HG03064 (cell line): ENCODE results near the gene PCDHB8.
"Not testable (repeated sequence)": the region's sequence is repeated elsewhere in the genome, so short reads cannot be mapped to it uniquely, and the experiment has no call there.

Experiments
- ATAC-seq: cut with Tn5 transposase; IDR thresholded peaks from one replicate; pipeline ENCODE4 v1.9.1; 2021; ENCODE audit warnings: low read depth; ENCODE audit not compliant: unreplicated experiment

Gene PCDHB8

DNA sequence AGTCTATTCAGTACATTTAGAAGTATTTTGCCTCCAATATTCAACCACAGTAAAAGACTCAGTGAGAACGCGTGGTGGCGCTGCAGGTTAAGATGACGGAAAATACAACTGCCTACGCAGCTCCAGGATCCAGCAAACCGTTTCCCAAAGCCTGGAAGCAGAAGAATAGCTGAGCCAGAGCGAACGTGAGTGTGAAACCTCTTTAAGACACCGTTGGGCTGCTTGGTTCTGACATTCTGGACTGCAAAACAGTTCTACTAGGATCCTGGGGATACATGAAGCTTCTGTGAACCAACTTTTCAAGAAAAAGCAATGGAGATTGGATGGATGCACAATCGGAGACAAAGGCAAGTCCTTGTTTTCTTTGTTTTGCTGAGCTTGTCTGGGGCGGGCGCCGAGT, 4.7 kb downstream of the PCDHB8 start, which contains the start of gene PCDHB16:
Gene PCDHB16, plus strand, starts transcription at position 140 of the 400 bp plus-strand sequence. Its CDS starts 173 bp downstream, at position 313.
- ATAC-seq, result no peak

GRCh38 chr5:141184117-141184855, 6.7 kb downstream of the PCDHB8 start:
- ATAC-seq, result not testable (repeated sequence)

DNA sequence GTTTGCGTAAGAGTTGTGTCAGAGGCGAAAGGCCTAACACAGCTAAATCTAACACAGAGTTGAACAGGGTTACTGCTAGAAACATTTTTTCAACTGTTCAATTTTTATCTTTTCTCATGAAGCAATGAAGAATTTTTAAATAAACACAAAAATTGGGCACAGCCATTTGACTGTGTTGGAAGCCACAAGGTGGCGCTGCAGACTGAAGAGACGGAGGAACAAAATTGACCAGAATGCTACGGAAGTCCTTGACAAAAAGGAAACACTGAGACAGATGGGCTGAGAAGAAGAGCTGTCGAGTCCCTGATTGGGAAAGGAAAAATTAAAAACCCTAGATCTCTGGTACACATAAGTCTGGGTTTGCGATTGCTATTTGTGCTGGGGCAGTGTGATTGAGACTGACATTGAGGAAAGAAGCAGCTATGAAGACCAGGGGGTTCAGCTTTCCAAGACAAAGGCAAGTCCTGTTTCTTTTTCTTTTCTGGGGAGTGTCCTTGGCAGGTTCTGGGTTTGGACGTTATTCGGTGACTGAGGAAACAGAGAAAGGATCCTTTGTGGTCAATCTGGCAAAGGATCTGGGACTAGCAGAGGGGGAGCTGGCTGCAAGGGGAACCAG, 9.4 kb downstream of the PCDHB8 start, which contains the start of gene PCDHB9:
Gene PCDHB9, plus strand, starts transcription at position 265 of the 616 bp plus-strand sequence. Its CDS starts 158 bp downstream, at position 423.
- no peak for ATAC-seq

GRCh38 chr5:141188682-141189081, 11.1 kb downstream of the PCDHB8 start:
- ATAC-seq, result not testable (repeated sequence)

- not testable (repeated sequence) for ATAC-seq
These were observed 11.5 kb downstream of the PCDHB8 start for GRCh38 chr5:141189131-141189530.

GRCh38 chr5:141192110-141192725, 14.6 kb downstream of the PCDHB8 start, which contains the start of gene PCDHB10:
Gene PCDHB10 (plus strand): TSS chr5:141192353. CDS start chr5:141192553, 200 bp downstream.
- ATAC-seq, result no peak

GRCh38 chr5:141194332-141194731, 16.7 kb downstream of the PCDHB8 start:
- not testable (repeated sequence) for ATAC-seq

- no peak for ATAC-seq
These were observed 18.8 kb downstream of the PCDHB8 start for GRCh38 chr5:141196363-141196762.

- ATAC-seq, result no peak
These were observed 22.0 kb downstream of the PCDHB8 start, which contains the start of gene PCDHB11 for GRCh38 chr5:141199359-141200235. Gene PCDHB11 (plus strand): TSS chr5:141199627. CDS start chr5:141199775, 148 bp downstream.

GRCh38 chr5:141201126-141201525, 23.5 kb downstream of the PCDHB8 start:
- not testable (repeated sequence) for ATAC-seq

DNA sequence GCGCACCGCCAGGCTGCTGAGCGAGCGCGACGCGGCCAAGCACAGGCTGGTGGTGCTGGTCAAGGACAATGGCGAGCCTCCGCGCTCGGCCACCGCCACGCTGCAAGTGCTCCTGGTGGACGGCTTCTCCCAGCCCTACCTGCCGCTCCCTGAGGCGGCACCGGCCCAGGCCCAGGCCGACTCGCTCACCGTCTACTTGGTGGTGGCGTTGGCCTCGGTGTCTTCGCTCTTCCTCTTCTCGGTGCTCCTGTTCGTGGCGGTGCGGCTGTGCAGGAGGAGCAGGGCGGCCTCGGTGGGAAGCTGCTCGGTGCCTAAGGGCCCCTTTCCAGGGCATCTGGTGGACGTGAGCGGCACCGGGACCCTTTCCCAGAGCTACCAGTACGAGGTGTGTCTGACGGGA, 24.1 kb downstream of the PCDHB8 start:
- not testable (repeated sequence) for ATAC-seq

DNA sequence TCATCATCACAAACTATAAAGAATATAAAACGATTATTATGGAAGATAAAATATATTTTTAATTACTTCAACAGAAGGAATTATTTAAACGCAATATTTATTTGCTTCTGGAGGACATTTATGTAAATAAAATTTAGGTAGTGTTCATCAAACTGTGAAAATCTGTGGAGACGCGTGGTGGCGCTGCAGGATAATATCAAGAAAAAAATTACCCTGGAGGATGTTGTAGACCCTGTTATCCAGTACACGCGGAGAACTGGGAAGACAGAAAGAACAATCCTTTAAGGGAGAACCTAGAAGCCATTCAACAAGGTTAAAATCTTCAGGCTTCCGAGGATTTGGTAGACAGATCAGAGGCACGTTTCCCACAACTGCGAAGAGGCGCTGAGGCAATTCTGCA, 30.9 kb downstream of the PCDHB8 start, which contains the start of gene PCDHB12:
Gene PCDHB12, plus strand, starts transcription at position 242 of the 400 bp plus-strand sequence. CDS start 189 bp downstream, outside the sequence.
- no peak for ATAC-seq

DNA sequence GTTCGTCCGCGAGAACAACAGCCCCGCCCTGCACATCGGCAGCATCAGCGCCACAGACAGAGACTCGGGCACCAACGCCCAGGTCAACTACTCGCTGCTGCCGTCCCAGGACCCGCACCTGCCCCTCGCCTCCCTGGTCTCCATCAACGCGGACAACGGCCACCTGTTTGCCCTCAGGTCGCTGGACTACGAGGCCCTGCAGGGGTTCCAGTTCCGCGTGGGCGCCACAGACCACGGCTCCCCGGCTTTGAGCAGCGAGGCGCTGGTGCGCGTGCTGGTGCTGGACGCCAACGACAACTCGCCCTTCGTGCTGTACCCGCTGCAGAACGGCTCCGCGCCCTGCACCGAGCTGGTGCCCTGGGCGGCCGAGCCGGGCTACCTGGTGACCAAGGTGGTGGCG, 32.7 kb downstream of the PCDHB8 start:
- ATAC-seq, result not testable (repeated sequence)

DNA sequence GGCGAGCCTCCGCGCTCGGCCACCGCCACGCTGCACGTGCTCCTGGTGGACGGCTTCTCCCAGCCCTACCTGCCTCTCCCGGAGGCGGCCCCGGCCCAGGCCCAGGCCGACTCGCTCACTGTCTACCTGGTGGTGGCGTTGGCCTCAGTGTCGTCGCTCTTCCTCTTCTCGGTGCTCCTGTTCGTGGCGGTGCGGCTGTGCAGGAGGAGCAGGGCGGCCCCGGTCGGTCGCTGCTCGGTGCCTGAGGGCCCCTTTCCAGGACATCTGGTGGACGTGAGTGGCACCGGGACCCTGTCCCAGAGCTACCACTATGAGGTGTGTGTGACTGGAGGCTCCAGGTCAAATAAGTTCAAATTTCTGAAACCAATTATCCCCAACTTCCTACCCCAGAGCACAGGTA, 33.3 kb downstream of the PCDHB8 start:
- not testable (repeated sequence) for ATAC-seq

DNA sequence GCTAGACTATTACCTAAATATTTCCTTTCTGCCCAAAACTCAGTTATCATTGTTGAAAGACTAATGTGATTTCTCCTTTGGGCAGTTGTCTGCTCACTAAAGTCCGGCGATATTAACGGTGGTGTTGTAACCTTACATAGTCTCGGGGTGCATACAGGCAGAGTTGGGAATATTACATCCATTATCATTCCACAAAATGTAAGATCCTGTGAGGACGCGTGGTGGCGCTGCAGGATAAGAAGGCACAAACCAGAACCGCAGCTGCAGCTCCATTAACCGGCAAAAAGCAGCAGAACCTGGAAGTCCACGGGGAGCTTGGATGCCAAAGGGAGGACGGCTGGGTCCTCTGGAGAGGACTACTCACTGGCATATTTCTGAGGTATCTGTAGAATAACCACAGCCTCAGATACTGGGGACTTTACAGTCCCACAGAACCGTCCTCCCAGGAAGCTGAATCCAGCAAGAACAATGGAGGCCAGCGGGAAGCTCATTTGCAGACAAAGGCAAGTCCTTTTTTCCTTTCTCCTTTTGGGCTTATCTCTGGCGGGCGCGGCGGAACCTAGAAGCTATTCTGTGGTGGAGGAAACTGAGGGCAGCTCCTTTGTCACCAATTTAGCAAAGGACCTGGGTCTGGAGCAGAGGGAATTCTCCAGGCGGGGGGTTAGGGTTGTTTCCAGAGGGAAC, 36.2 kb downstream of the PCDHB8 start, which contains the start of gene PCDHB13:
Gene PCDHB13, plus strand, starts transcription at position 264 of the 684 bp plus-strand sequence. Its CDS starts 205 bp downstream, at position 469.
- not testable (repeated sequence) for ATAC-seq

DNA sequence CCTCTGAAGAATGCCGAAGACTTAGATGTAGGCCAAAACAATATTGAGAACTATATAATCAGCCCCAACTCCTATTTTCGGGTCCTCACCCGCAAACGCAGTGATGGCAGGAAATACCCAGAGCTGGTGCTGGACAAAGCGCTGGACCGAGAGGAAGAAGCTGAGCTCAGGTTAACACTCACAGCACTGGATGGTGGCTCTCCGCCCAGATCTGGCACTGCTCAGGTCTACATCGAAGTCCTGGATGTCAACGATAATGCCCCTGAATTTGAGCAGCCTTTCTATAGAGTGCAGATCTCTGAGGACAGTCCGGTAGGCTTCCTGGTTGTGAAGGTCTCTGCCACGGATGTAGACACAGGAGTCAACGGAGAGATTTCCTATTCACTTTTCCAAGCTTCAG, 37.0 kb downstream of the PCDHB8 start:
- not testable (repeated sequence) for ATAC-seq

DNA sequence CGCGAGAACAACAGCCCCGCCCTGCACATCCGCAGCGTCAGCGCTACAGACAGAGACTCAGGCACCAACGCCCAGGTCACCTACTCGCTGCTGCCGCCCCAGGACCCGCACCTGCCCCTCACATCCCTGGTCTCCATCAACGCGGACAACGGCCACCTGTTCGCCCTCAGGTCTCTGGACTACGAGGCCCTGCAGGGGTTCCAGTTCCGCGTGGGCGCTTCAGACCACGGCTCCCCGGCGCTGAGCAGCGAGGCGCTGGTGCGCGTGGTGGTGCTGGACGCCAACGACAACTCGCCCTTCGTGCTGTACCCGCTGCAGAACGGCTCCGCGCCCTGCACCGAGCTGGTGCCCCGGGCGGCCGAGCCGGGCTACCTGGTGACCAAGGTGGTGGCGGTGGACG, 37.9 kb downstream of the PCDHB8 start:
- ATAC-seq, result not testable (repeated sequence)

DNA sequence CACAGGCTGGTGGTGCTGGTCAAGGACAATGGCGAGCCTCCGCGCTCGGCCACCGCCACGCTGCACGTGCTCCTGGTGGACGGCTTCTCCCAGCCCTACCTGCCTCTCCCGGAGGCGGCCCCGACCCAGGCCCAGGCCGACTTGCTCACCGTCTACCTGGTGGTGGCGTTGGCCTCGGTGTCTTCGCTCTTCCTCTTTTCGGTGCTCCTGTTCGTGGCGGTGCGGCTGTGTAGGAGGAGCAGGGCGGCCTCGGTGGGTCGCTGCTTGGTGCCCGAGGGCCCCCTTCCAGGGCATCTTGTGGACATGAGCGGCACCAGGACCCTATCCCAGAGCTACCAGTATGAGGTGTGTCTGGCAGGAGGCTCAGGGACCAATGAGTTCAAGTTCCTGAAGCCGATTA, 38.4 kb downstream of the PCDHB8 start:
- ATAC-seq, result not testable (repeated sequence)

DNA sequence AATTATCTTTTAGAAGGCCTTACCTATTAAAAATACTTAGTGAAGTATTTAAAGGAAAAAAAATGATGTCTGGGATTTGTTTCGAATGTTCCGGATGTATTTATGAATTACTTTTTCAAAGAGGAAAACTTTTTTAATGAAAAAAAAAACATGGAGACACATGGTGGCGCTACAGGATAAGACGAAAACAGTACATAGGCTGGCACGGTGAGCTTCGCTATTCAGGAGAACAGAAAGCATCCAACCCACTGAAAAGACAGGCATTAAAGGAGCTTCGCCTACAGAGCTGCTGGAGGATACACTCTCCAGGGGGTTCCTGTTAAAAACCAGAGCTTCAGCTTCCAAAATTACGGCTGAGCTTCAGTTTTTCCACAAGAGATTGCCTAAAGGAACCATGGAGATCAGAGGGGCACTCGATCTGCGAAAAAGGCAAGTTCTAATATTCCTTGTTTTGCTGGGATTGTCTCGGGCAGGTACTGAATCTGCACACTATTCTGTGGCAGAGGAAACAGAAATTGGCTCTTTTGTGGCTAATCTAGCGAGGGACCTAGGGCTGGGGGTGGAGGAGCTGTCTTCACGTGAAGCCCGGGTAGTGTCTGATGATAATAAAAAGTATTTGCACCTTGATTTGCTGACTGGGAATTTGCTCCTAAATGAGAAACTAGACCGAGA, 45.7 kb downstream of the PCDHB8 start, which contains the start of gene PCDHB14:
Gene PCDHB14, plus strand, starts transcription at position 232 of the 672 bp plus-strand sequence. Its CDS starts 163 bp downstream, at position 395.
- ATAC-seq, result no peak
